ENCODE data around the gene TEX35. TPM values are rescaled to one million over a fixed set of nuclear protein-coding genes. Genes with fewer than 3 reads are reported as not detected.

The TEX35 gene
- total RNA-seq, 2 experiments from 2014 or later, result not detected

DNA sequence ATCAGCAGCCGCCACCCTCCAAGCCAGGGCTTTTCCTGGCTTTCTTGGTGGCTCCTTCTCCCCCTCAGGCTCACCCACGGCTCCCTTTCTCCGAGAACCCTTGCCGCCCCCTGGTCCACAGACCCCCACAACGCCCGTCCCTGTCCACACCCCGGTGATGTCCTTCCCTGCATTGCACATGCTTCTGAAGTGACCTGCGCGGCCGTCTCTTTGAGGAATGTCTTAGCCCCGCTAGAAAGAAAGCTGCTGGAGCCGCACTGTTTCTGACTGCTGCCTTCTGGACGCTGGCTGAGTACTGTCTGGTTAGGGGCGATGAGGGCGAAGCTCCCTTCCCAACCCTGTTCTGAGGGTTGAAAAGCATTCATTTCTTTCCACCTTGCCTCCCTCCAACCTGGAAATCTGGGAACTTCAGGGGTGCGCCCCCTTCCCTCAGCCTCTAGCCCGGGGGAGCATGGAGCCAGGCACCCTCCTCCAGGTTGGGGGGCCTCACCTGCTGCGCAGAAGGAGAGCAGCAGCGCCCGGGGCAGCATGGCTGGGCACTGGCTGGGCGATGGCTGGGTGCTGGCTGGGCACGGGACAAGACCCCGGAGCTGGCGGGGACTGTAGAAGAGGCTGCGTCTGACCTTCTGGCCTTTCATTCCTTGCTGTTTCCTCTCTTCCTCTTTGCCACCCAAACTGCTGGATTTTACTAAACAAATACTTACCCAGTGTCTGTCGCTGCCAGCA lies 16.3 kb upstream of the TEX35 start, which contains the start of gene CLEC20A:
CLEC20A (minus strand) TSS at position 555 of the 726 bp plus-strand sequence; CDS start at position 530, 25 bp downstream.
- no peaks in the 10 kb centered on the region for H3K9me2 ChIP-seq (ENCODE audit: insufficient read depth, low read length)
- H3K4me1 ChIP-seq (ENCODE audit: insufficient read depth, low read length, poor library complexity, severe bottlenecking), result no peaks in the 10 kb centered on the region
- CTCF ChIA-PET (ENCODE audit: unreplicated experiment), result no interaction called here
- no peaks in the 10 kb centered on the region for H3K79me2 ChIP-seq (ENCODE audit: insufficient read depth, low read depth, low read length)
- intact Hi-C loops (cut with micrococcal nuclease; ENCODE audit: unreplicated experiment), result no loop called here
- H3K27ac ChIP-seq (ENCODE audit: low read depth, low read length, poor library complexity, severe bottlenecking), result no peak within 1 kb of the TSS
- no peaks in the 10 kb centered on the region for H3K36me3 ChIP-seq (ENCODE audit: insufficient read depth, low read length)
- no peaks in the 10 kb centered on the region for H3K9me3 ChIP-seq (ENCODE audit: low read length)
- no TSS peak for BruUV-seq (replicated peaks)
- POLR2A ChIA-PET, result interaction anchor here (0.6 kb wide), 1 partner anchor 288 kb away, joined by 3 read pairs; no protein-coding TSS in a partner anchor
- no peak within 1 kb of the TSS for H2AFZ ChIP-seq (ENCODE audit: low read length)
- TF ChIP-seq, protein P1, sequence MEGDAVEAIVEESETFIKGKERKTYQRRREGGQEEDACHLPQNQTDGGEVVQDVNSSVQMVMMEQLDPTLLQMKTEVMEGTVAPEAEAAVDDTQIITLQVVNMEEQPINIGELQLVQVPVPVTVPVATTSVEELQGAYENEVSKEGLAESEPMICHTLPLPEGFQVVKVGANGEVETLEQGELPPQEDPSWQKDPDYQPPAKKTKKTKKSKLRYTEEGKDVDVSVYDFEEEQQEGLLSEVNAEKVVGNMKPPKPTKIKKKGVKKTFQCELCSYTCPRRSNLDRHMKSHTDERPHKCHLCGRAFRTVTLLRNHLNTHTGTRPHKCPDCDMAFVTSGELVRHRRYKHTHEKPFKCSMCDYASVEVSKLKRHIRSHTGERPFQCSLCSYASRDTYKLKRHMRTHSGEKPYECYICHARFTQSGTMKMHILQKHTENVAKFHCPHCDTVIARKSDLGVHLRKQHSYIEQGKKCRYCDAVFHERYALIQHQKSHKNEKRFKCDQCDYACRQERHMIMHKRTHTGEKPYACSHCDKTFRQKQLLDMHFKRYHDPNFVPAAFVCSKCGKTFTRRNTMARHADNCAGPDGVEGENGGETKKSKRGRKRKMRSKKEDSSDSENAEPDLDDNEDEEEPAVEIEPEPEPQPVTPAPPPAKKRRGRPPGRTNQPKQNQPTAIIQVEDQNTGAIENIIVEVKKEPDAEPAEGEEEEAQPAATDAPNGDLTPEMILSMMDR (conservative IDR thresholded peaks at IDR 0.05; ENCODE audit: low read length), result no peak
- no peak for TF ChIP-seq EZH2phosphoT487 (IDR thresholded peaks at IDR 0.05; ENCODE audit: borderline replicate concordance, low read depth, low read length)
- H4K20me1 ChIP-seq (ENCODE audit: insufficient read depth, low read length), result no peaks in the 10 kb centered on the region
- no peak within 1 kb of the TSS for H3K4me3 ChIP-seq (ENCODE audit: low read depth, low read length, poor library complexity, severe bottlenecking)
- no peak for DNase-seq (ENCODE audit: low spot score)
- no peak within 1 kb of the TSS for H3K4me2 ChIP-seq (ENCODE audit: low read length)

DNA sequence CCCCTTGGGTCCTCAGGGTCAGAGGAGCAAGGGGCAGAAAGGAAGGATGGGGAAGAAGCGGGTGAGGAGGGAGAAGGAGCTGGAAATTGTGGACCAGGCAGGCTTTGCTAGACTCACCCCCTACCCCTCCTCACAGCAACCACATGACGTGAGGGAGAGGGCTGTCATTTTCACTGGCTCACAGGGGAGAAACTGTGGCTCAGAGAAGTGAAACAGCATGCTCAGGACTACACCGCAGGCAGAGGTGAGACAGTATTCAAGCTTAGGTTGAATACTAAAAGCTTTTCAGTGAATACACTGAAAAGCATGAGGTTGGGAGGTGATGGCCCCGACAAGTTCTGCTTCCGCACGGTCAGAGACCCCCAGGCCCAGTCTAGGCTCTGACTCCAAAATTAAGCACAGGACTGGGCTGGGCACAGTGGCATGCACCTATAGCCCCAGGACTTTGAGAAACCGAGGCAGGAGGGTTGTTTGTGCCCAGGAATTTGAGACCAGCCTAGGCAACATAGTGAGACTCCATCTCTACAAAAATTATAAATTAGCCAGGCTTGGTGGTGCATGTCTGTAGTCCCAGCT lies 14.9 kb upstream of the TEX35 start:
- Histone ChIP-seq H3K4me1 (ENCODE audit: insufficient read depth, low read length, poor library complexity, severe bottlenecking) (no peaks in the 10 kb centered on the region), H3K4me3 (ENCODE audit: low read depth, low read length, poor library complexity, severe bottlenecking) (no peak overlapping the region), H2AFZ (ENCODE audit: low read length) (no peak overlapping the region), H3K9me2 (ENCODE audit: insufficient read depth, low read length) (no peaks in the 10 kb centered on the region), H3K4me2 (ENCODE audit: low read length) (no peak overlapping the region), H3K27ac (ENCODE audit: low read depth, low read length, poor library complexity, severe bottlenecking) (no peak overlapping the region), H3K36me3 (ENCODE audit: insufficient read depth, low read length) (no peaks in the 10 kb centered on the region), H4K20me1 (ENCODE audit: insufficient read depth, low read length) (no peaks in the 10 kb centered on the region), H3K9me3 (ENCODE audit: low read length) (no peaks in the 10 kb centered on the region), H3K79me2 (ENCODE audit: insufficient read depth, low read depth, low read length) (no peaks in the 10 kb centered on the region)
- intact Hi-C loops (cut with micrococcal nuclease; ENCODE audit: unreplicated experiment), result no loop called here
- no peak for TF ChIP-seq EZH2phosphoT487 (IDR thresholded peaks at IDR 0.05; ENCODE audit: borderline replicate concordance, low read depth, low read length)
- TF ChIP-seq, protein P1 (conservative IDR thresholded peaks at IDR 0.05; ENCODE audit: low read length), result no peak
- DNase-seq (ENCODE audit: low spot score), result no peak
- CTCF ChIA-PET (ENCODE audit: unreplicated experiment), result no interaction called here
- BruUV-seq (replicated peaks), result no TSS peak
- POLR2A ChIA-PET, result no interaction called here
